Duodenal mucosa (tissue), 2 donors: ENCODE results near the gene HIBADH.

Source experiments
- H3K27ac ChIP-seq: one replicate; pipeline ENCODE4 v1.7.0; 2013; ENCODE audit warnings: low read depth, low read length
- H3K27me3 ChIP-seq, 2 donors: one replicate each; pipeline ENCODE4 v1.7.0; 2013; ENCODE audit warnings: low read length in 2 of 2, control low read depth in 1 of 2; ENCODE audit not compliant: insufficient read depth in 2 of 2, control insufficient read depth in 1 of 2
- H3K36me3 ChIP-seq, 2 donors: one replicate each; pipeline ENCODE4 v1.7.0; 2013; ENCODE audit warnings: low read length in 2 of 2, control low read depth in 1 of 2; ENCODE audit not compliant: insufficient read depth in 2 of 2, control insufficient read depth in 1 of 2
- H3K4me1 ChIP-seq, 2 donors: one replicate each; pipeline ENCODE4 v1.7.0; 2013; ENCODE audit warnings: low read length in 2 of 2, control low read depth in 1 of 2; ENCODE audit not compliant: insufficient read depth in 2 of 2, control insufficient read depth in 1 of 2
- H3K4me3 ChIP-seq, 2 donors: one replicate each; pipeline ENCODE4 v1.7.0; 2013; ENCODE audit warnings: low read length in 2 of 2, low read depth in 1 of 2
- H3K9ac ChIP-seq, 2 donors: one replicate each; pipeline ENCODE4 v1.7.0; 2013; ENCODE audit warnings: low read length in 2 of 2, low read depth in 1 of 2
- H3K9me3 ChIP-seq, 2 donors: one replicate each; pipeline ENCODE4 v1.7.0; 2013; ENCODE audit warnings: low read length in 2 of 2, control low read depth in 1 of 2; ENCODE audit not compliant: control insufficient read depth in 1 of 2

The HIBADH gene

GRCh38 chr7:27501001-27501400 lies 161.7 kb downstream of the HIBADH start:
- Histone ChIP-seq H3K27me3 (no peaks in the 10 kb centered on the region), H3K36me3 (no peaks in the 10 kb centered on the region), H3K4me1 (no peaks in the 10 kb centered on the region), H3K4me3 (no peak overlapping the region), H3K9me3 (no peaks in the 10 kb centered on the region), H3K27ac (no peak overlapping the region), H3K9ac (no peak overlapping the region)

- no peaks in the 10 kb centered on the region for H3K27me3 ChIP-seq
- H3K4me3 ChIP-seq: no peak overlapping the region
- no peak overlapping the region for H3K27ac ChIP-seq
- H3K9me3 ChIP-seq: no peaks in the 10 kb centered on the region
- no peaks in the 10 kb centered on the region for H3K4me1 ChIP-seq
- no peaks in the 10 kb centered on the region for H3K36me3 ChIP-seq
- H3K9ac ChIP-seq: no peak overlapping the region
Measured at GRCh38 chr7:27492224-27492623, 170.5 kb downstream of the HIBADH start.

- Histone ChIP-seq H3K27ac (no peak overlapping the region), H3K9me3 (no peaks in the 10 kb centered on the region), H3K4me3 (no peak overlapping the region), H3K9ac (no peak overlapping the region), H3K36me3 (no peaks in the 10 kb centered on the region), H3K27me3 (no peaks in the 10 kb centered on the region), H3K4me1 (no peaks in the 10 kb centered on the region)
Measured at GRCh38 chr7:27491534-27491933, 171.1 kb downstream of the HIBADH start.

- no peaks in the 10 kb centered on the region for H3K27me3 ChIP-seq
- no peak overlapping the region for H3K4me3 ChIP-seq
Measured at GRCh38 chr7:27487509-27487908, 175.2 kb downstream of the HIBADH start.

GRCh38 chr7:27484451-27484850 lies 178.2 kb downstream of the HIBADH start:
- Histone ChIP-seq H3K9me3 (no peaks in the 10 kb centered on the region), H3K36me3 (no peaks in the 10 kb centered on the region), H3K4me3 (no peak overlapping the region), H3K27ac (no peak overlapping the region), H3K27me3 (no peaks in the 10 kb centered on the region), H3K9ac (no peak overlapping the region), H3K4me1 (no peaks in the 10 kb centered on the region)

More at GRCh38 chr7:27487509-27487908, 175.2 kb downstream of the HIBADH start:
- Histone ChIP-seq H3K27ac (no peak overlapping the region), H3K9ac (no peak overlapping the region), H3K9me3 (no peaks in the 10 kb centered on the region), H3K4me1 (no peaks in the 10 kb centered on the region), H3K36me3 (no peaks in the 10 kb centered on the region)

GRCh38 chr7:27482219-27482618 lies 180.5 kb downstream of the HIBADH start:
- no peaks in the 10 kb centered on the region for H3K27me3 ChIP-seq
- no peaks in the 10 kb centered on the region for H3K4me1 ChIP-seq
- H3K4me3 ChIP-seq: no peak overlapping the region
- H3K27ac ChIP-seq: no peak overlapping the region
- no peaks in the 10 kb centered on the region for H3K36me3 ChIP-seq
- no peak overlapping the region for H3K9ac ChIP-seq
- H3K9me3 ChIP-seq: no peaks in the 10 kb centered on the region

GRCh38 chr7:27478556-27478955 lies 184.1 kb downstream of the HIBADH start:
- Histone ChIP-seq H3K4me1 (no peaks in the 10 kb centered on the region), H3K9ac (no peak overlapping the region), H3K9me3 (no peaks in the 10 kb centered on the region), H3K27me3 (no peaks in the 10 kb centered on the region), H3K36me3 (no peaks in the 10 kb centered on the region), H3K4me3 (no peak overlapping the region), H3K27ac (no peak overlapping the region)

- H3K4me1 ChIP-seq: no peaks in the 10 kb centered on the region
- H3K9me3 ChIP-seq: no peaks in the 10 kb centered on the region
- H3K27me3 ChIP-seq: no peaks in the 10 kb centered on the region
- H3K27ac ChIP-seq: no peak overlapping the region
- no peak overlapping the region for H3K4me3 ChIP-seq
- no peaks in the 10 kb centered on the region for H3K36me3 ChIP-seq
- no peak overlapping the region for H3K9ac ChIP-seq
Measured at GRCh38 chr7:27478084-27478483, 184.6 kb downstream of the HIBADH start.

GRCh38 chr7:27476493-27476892 lies 186.2 kb downstream of the HIBADH start:
- Histone ChIP-seq H3K27ac (no peak overlapping the region), H3K27me3 (no peaks in the 10 kb centered on the region), H3K9me3 (no peaks in the 10 kb centered on the region), H3K36me3 (no peaks in the 10 kb centered on the region), H3K4me3 (no peak overlapping the region), H3K9ac (no peak overlapping the region), H3K4me1 (no peaks in the 10 kb centered on the region)
